Left hindlimb (tissue), 1 donor: Measurements from ENCODE around the gene GGCX.

Experiments used
- DNase-seq: peaks from one replicate; pipeline ENCODE4 v3.0.0-alpha.2; 2018

Gene GGCX

DNA sequence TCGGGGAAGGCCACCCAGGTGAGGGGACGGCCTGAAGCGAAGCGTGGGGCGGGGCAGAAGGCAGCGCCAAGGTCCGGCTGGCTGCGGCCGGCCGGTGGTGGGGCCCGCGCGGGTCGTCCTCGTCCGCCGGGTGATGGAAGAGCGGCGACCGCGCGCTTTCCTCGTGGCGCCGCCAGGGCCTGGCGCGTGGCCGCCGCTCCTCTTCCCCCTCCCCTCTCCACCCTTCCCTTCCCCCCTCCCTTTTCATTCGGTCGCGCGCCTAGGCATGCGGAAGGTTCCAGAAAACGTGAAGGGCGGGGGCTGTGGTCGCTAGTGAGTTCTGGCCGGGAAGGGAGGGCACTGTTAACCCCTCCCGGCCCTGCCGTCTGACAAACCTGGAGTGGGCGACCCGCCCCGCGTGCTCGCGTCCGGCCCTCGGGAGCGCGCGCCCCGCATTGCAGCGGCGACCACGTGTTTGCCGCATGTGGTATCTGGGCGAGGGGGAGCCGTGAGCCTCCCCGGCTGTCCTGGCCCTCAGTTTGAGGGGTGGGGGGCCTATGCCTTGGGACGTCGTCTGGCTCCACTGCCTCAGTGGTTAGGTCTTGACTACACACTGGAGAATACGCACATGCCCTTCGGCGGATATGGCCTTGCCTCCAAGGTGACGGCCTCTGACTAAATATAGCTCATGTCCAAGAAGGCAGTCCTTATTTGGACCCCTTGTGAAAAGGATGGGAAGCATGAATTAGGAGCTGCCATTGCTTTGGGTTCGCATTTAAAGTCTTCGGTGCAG is 21.7 kb downstream of the GGCX start:
- DNase-seq, result peak; percentile 88

GRCh38 chr2:85538507-85539360 is 22.6 kb downstream of the GGCX start, which contains the start of gene MAT2A:
Gene MAT2A, plus strand, starts transcription at chr2:85539168. Its CDS starts 120 bp downstream, at chr2:85539288.
- DNase-seq, result peak; percentile 98

GRCh38 chr2:85537600-85538506 is 23.4 kb downstream of the GGCX start:
- peak; percentile 69 for DNase-seq

GRCh38 chr2:85536479-85536878 is 24.8 kb downstream of the GGCX start:
- no peak for DNase-seq

DNA sequence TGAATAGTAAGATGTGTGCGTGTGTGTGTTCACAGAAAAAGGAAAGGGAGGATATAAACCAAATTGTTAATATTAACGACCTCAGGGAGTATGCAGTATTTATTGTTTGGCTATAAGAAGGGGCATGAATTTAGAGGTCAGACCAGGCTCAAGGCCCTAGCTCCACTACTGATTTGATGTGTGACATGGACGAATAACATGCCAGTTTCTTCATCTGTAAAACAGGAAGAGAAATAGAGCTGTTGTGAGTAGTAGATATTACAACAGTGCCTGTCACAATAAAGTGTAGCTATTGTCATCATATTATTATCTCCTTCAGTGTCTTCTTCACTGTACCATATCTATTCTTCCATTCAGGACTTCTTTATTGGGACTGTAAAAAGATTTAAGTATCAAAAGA is 26.4 kb downstream of the GGCX start:
- no peak for DNase-seq

- no peak for DNase-seq
Measured at GRCh38 chr2:85534099-85534498, 27.2 kb downstream of the GGCX start.

DNA sequence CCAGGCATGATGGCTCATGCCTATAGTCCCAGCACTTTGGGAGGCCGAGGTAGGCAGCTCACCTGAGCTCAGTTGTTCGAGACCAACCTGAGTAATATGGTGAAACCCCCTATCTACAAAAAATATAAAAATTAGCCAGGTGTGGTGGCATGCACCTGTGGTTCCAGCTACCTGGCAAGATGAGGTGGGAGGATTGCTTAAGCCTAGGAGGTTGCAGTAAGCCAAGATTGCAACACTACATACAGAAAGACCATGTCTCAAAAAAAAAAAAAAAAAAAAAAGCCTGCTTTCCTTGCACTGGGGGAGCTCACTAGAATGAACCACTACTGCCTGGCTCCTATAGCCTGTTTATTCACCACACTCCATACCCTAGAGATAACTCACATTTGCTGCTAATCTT is 29.7 kb downstream of the GGCX start:
- no peak for DNase-seq

DNA sequence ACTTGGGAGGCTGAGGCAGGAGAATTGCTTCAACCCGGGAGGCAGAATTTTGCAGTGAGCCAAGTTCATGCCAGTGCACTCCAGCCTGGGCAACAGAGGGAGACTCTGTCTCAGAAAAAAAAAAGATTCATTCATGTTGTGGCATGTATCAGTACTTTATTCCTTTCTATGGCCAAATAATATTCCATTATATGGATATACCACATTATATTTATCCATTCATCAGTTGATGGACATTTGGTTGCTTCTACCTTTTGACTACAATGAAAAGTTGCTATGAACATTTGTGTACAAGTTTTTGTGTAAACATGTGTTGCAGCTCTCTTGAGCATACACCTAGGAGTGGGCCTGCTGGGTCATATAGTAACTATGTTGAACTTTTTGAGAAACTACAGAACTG is 31.5 kb downstream of the GGCX start:
- DNase-seq, result no peak

DNA sequence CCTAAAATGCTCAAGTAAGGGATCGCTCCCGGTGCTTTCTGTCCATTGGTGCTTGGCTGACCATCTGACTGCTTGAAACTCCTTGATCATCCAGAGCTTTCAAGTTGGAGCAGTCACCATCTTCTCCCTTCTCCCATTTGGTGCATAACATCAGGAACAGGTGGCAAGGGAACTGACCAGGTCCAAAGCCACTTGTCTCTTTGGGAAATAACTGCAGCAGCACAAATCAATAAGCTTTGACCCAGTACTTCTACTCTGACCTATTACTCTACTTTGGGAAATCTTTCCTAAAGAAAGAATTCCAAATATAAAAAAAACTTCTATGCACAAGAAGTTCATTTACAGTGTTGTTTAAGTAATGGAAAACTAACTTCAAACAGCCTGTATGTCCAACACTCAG is 32.9 kb downstream of the GGCX start:
- DNase-seq, result no peak

DNA sequence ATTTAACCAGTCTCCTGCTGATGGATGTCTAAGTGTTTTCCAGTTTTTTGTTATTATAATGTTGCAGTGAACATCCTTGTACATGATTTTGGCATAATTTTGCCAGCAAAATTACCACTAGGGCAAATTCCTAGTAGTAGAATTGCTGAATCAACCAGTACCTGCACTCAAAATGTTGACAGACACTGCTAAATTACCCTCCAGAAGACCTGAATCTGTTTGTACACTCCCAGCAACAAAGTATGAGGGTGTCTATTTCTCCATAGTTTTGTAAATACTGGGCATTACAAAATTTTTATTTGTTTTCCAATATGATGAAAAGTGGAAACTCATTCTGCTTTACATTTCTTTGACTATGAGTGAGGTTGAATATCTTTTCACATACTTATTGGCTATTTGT is 33.5 kb downstream of the GGCX start:
- DNase-seq, result no peak

DNA sequence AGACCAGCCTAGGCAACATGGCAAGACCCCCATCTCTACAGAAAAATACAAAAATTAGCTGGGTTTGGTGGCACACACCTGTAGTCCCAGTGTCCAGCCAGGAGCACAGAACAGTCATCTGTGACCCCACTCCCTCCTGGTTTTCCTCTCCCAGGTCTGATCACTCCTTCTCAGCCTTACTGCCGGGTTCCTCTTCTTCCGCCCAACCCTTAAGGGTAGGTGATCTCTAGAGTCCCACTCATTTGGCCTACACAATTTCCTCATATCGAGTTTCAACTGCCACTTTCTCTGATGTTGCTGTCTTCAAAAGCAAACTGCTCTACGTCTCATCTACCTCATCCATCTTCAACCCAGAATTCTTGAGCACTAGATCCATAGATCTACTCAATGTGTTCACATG is 35.7 kb downstream of the GGCX start:
- no peak for DNase-seq

DNA sequence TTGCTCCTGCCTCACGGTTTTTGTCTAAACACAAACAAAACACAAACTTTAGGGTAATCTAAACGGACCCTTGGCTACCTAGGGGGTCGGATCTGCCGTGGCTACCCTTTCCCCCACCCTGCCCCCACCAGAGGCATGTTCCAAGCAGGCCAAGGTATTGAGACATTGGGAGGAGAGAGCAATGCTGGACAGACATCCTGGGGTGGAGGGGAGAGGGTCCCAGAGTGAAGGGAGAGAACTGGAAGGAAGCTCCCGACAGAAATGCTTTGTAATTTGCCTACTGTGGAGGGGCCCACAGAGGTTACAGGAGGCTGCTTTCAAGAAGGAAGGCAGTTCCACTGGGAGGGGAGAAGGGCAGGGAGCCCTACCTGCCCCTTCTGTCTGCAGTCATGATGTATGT is 36.3 kb downstream of the GGCX start:
- no peak for DNase-seq

DNA sequence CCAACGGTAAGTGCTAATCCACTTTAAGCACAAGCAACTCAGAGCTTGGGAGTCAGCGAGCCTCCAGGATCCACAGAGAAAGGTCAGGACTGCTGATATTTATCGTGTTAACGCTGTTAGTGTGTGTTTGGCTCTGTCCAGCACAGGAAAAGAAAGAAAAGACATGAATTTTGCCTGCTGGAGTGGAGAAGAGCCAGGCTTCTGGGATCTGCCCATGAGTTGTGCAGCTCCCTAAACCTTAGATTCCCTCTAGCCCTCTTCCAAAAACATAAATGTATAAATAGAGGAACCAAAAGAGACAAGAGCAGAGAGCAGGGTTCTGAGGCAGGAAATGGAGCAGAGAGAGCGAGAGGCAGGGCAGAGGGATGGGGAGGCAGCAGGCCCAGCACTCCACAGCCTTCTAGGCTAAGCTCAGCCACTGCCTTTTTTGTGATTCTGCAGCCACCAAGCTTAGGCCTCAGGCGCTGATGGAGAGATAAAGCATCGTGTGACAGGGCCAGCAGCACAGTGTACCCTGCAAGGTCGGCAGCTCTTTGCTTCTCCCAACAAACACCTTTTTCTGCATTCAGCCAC is 36.9 kb downstream of the GGCX start:
- DNase-seq, result no peak

- DNase-seq, result no peak
Measured at GRCh38 chr2:85523903-85524335, 37.4 kb downstream of the GGCX start.

- DNase-seq, result no peak
Measured at GRCh38 chr2:85523062-85523902, 38.0 kb downstream of the GGCX start.

DNA sequence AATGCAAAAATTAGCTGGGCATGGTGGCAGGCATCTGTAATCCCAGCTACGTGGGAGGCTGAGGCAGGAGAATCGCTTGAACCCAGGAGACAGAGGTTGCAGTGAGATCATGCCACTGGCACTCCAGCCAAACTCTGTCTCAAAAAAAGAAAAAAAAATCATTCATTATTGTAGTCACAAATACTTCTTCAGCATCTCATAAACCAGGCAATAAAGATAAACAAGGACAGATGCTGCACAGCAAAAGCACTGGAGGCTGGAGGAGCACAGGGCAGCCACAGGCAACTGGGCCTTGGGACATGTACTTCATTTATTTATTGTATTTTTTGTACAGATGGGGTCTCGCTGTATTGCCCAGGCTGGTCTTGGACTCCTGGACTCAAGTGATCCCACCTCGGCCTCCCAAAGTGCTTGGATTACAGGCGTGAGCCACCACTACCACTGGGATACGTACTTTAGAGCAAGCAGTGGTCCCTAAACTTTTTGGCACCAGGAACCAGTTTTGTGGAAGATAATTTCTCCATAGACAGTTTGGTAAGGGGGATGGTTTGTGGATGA is 39.1 kb downstream of the GGCX start:
- DNase-seq, result no peak

GRCh38 chr2:85516653-85517389 is 44.5 kb downstream of the GGCX start:
- no peak for DNase-seq

GRCh38 chr2:85514323-85514722 is 47.0 kb downstream of the GGCX start:
- no peak for DNase-seq

DNA sequence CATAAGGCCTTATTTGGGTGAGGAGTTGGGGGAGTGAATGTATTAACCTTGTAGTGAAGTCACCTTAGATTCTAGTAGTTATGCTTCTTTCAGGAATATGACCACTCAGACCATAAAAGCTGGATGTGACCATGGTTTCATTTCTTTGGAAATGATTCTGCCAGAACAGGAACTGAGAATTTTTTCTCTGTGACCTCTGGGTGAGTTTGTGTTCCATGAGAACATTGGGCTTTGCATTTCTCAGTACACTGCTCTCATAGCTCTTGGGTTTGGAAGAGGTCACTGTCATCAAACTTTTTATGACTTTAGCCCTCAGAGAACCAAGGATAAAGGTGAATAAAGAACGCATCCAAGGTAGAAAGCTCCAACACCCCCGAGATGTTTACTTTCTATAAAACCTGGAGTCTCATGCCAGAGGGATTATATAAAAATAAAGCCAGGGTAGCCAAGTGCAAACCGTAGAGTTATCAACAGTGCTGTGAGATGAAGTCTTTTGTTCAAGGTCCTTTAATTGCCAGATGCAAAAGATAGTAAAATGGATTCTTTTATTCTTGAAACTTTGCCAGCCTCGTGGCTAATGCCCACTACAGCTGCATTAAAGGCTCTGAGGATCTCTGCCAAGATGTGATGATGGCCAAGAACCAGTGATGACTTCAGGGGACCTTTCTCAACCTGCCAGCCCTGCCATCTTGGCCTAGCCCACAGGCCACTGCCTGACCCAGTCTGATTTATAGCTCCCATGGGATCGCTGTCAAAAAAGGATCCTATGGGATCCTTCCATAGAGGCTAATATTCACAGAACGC is 50.1 kb downstream of the GGCX start:
- DNase-seq, result no peak

- no peak for DNase-seq
Measured at GRCh38 chr2:85506768-85507181, 54.5 kb downstream of the GGCX start.
